Stimulated activated CD8-positive, alpha-beta memory T cell treated with anti-CD3 and anti-CD28 coated beads, Interleukin-15, amount 100 ng/mL, for 48 hours (primary cell): Measurements from ENCODE around the gene CSF3R.

Experiments
- DNase-seq, 2 donors: peaks; one replicate each; pipeline ENCODE4 v3.0.0-alpha.2; 2020; ENCODE audit warnings: low read depth in 2 of 2

Gene CSF3R

GRCh38 chr1:36458910-36459309 is 23.8 kb downstream of the CSF3R start:
- peak; percentile 36 to 57 for DNase-seq

DNA sequence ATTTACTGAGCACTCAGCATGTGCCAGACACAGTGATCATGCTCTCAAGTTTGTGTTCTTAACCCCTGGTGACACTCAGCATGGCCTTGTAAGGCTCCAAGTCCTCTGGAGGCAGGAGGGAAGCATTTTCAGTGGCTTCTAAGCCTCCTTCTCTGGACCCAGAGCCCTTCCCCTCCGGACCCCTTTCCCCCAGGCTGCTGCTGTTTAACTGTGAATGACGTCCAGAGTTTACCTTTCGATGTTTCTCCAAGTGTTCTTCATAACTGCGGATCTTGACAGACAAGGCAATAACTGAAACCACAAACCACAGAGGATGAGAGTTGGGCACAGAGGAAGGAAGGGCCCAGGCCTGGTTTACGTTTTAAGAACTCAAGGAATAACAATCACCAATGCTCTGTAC is 25.0 kb downstream of the CSF3R start:
- DNase-seq, result no peak

- DNase-seq, result no peak
These were observed 26.3 kb downstream of the CSF3R start for GRCh38 chr1:36456391-36456928.

GRCh38 chr1:36455386-36455785 is 27.3 kb downstream of the CSF3R start:
- no peak for DNase-seq

DNA sequence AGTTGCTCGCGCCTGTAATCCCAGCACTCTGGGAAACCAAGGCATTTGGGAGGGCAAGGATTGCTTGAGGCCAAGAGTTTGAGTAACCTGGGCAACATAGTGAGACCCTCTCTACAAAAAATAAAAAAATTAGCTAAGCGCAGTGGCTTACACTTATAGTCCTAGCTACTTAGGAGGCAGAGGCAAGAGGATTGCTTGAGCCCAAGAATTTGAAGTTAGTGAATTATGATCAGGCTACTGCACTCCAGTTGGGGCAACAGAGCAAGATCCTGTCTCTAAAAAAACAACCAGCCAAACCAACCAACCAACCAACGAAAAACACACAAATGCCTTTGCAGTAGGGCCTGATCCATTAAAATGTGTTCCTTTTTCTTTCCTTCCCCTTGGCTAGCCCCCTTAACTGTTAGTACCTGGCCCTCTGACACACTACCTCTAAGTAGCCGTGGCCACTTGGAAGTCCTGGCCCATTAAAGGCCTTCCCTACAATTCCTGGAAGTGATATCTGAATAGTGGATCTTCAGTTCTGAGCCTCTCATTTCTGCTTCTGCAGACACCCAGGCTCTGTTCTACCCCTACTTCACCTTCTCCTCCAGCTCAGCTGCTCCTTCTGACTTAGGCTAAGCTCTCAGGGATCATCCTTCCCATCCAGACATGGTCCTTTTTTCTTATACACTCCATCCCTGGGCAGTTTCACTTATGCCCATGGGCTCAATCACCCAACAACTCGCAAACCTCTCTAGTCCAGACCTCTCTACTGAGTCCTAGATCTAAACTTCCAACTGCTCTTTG is 28.9 kb downstream of the CSF3R start:
- no peak for DNase-seq

DNA sequence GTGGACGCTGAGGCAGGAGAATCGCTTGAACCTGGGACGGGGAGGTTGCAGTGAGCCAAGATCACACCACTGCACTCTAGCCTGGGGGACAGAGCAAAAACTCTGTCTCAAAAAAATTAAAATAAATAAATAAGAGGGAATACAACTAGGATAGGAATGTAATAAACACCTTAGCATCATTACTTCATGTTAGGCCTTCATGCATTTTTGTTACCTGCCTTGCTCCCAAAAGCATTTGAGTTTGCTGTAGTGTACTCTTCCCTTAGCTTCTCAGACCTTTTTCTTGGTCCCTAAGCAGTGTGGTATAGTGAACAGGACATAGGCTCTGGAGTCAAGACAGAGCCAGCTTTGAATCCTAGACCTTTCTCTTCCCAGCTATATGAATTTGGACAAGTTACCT is 29.7 kb downstream of the CSF3R start:
- DNase-seq, result no peak

GRCh38 chr1:36450919-36451305 is 31.8 kb downstream of the CSF3R start:
- DNase-seq, result no peak

DNA sequence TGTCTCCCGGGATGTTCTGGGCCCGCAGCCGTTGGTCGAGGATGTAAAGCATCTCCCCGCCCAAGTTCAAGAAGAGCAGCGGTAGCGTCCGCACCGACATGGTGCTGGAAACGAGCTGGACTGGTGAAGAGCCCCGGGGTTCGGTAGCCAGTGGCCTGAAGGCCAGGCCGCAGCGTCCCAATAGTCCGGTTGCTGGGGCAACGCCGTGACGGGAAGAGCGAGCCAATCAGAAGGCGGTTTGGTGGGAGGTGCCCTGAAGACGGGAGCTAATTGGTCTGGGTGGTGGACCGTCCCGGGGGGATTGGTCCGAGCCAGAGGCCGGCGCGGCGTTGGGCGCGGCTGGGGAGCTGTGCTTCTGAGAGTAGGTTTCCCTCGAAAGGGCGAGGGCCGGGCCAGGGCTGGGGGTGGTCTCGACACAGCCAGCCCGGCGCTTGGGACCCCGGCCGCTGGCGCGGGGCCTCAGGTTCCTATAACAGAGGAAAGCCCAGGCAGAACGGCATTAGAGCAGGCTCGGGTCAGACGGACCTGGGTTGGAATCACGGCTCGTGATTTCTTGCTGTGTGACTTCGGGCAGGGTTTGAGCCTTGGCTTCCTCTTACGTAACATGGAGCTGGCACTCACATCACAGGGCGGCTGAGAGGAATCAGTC is 32.3 kb downstream of the CSF3R start, which contains the start of gene OSCP1:
OSCP1 (minus strand) TSS at position 182 of the 649 bp plus-strand sequence; CDS start at position 100, 82 bp downstream.
- peak; percentile 81 to 83 for DNase-seq

DNA sequence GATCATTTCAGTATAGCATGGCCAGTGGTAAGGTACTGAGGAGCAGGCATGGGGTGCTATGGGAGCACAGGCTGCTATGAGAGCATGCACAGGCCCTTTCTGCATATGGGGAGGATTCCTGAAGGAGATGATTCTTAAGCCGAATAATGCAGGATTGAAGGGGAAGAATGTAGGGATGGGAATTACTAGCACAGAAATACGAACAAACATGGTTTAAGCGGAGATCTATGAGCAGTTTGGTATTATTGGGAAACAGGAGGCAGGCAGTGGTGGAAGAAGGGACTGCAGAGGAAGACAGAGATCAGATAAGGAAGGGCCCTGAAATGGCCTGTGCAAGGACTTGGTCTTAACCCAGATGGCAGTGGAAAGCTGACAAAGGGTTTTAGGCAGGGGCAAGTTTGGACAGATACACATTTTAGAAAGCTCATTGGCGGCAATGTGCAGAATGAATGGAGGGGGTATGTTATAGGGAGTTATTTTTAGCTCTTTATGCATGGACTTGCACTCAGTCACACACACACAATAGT is 34.1 kb downstream of the CSF3R start:
- no peak for DNase-seq

GRCh38 chr1:36447450-36447849 is 35.3 kb downstream of the CSF3R start:
- no peak for DNase-seq

DNA sequence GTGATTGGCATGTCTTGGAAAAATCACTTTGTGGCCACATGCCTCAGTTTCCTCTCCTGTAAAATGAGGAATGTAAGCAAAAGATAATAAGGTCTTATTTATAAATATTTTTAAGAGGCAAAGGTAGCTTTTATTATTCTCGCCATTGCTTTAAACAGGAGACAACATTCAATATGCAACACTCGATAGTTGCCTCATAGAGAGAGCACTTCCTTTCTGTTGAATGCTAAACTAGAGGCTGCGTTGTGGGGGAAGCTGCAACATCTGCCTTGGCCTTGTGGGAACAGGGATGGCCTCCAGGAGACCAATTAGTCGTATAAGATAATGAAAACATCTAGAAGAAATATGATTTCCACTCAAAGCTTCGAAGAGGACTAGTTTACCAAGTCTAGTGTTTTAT is 36.0 kb downstream of the CSF3R start:
- DNase-seq, result no peak

DNA sequence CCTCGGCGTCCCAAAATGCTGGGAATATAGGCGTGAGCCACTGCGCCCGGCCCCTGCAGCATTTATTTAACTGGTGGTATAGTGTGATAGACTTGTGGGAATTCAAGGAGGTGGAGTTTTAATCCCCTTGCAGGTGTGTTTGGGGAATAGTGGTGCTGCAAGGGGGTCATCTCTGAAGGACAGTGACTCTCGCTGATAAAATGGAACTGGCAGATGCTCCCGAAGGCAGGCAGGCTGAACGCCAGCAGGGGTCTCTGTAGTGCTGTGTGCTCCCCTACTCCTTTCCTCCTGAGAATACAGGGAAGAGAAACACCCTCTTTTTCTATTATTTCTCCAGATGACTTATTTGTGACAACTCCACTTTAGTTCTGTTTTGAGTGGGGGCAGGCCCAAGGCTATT is 36.4 kb downstream of the CSF3R start:
- peak in 1 of 2 donors; percentile 4 for DNase-seq

- DNase-seq, result no peak
These were observed 39.4 kb downstream of the CSF3R start for GRCh38 chr1:36443297-36443696.

DNA sequence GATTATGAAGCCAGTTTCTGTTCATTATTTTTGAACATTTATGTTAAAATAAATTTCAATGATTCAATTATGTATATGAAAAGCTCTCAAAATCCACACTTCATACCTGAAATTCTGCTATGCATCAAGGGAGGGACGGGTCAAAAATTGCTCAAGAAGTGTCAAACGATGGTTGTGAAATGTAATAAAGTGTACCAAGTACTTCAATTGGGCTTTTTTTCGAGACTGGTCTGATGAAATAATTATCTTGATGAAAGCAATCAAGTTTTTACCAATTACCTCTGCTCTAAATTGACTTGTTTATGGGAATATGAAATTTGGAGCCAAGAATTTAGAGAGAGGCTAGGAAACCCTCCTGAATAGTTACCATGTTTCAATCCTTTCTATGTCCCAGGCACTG is 40.4 kb downstream of the CSF3R start:
- no peak for DNase-seq

- no peak for DNase-seq
These were observed 42.1 kb downstream of the CSF3R start for GRCh38 chr1:36440646-36441045.

DNA sequence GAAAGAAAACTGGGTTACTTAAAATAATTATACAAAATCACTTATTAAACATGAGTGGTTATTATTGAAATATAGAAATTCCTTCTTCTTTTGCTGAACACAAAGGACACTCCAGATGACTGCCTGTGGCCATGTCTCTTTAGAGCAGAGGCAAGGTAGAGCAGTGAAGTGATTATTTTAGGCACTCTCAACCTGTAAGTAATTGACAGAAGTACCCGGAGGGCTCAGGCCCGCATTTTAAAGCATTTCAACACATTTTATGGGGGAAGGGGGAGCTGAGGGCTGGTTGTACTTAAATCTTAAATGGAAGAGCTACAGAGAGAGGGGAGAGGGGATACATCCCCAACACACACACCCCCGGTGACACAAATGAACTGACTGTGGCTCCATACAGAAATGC is 42.7 kb downstream of the CSF3R start:
- DNase-seq, result no peak

- no peak for DNase-seq
These were observed 44.0 kb downstream of the CSF3R start for GRCh38 chr1:36438715-36439114.

- DNase-seq, result no peak
These were observed 45.9 kb downstream of the CSF3R start for GRCh38 chr1:36436821-36437220.

GRCh38 chr1:36433102-36433501 is 49.6 kb downstream of the CSF3R start:
- no peak for DNase-seq

GRCh38 chr1:36432616-36433015 is 50.1 kb downstream of the CSF3R start:
- DNase-seq, result no peak

DNA sequence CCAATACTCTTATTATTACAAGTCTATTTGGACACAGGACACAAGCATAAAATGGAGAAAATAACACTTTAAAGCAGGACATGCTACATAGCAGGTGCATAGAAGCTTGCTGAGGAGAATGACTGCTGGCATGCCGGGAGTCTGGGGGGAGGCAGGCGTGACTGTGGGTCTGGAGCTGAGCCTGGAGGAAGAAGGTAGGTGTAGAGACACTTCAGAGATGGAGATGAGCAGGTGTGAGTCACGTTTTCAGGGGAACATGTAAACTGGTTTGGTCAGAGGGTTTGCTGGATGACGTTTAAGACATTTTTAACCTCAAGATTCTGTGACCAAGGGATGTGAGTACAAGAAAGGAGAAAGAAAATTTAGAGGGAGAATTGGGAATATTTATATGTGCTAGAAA is 56.9 kb downstream of the CSF3R start:
- no peak for DNase-seq

DNA sequence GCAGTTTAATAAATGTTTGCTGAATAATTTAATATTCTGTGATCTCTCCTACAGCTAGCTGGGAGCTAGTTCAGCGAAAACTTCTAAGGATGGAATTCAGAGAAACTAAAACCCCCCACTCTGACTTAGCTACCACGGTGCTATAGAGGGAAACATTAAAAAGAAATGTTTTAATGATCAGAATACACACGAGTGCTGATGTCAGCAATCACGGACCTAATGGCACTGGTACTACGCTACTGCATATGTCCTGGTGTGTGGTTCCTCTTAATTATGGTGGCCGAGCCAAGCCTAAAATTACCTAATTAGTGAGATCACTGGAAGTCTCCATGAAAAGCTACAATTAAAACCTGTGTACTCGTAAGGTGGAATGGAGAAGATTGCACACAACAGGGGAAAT is 61.1 kb downstream of the CSF3R start:
- DNase-seq, result no peak

DNA sequence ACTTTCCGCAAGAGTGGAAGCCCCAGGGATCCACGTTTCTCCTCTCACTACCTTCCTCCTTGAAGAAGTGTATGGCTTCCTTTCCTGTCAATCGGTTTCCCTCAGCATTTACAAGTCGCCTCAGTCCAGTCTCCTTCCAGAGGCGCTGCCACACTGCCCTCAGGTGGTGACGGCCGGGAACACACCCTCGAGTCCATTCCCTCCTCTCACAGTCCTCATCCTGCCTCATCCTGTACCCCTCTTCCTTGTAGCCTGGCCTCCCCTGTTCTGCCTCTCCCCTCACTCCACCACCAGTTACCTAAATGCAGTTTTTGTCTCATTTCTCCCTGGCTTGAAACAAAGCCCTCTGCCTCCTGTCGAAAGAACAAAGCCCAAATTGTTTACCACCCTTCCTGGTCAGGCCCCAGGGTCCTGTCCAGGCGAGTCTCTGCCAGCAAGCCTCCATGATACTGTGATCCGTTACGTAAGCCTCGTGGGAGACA is 61.8 kb downstream of the CSF3R start:
- peak; percentile 77 to 78 for DNase-seq
